ENCODE measurements around the gene CNN1. TPM values are rescaled to one million over a fixed set of nuclear protein-coding genes. Genes with fewer than 3 reads are reported as not detected.

CNN1 gene
- total RNA-seq, 1 experiment from 2014 or later: 15.7 TPM

DNA sequence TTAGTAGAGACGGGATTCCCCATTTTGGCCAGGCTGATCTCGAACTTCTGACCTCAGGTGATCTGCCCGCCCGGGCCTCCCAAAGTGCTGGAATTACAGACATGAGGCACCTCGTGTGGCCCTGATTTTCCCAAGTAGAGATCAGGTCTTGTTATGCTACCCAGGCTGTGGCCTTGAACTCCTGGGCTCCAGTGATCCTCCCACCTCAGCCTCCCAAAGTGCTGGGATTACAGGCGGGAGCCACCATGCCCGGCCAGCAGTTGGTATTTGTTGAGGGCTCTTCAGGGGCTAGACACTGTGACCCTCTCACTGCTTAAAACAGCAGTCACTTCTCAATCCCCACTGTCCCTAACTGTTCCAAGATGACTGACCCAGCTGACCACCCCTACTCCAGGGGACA lies 49.3 kb upstream of the CNN1 start:
- no peak overlapping the region for H3K56ac ChIP-seq (ENCODE audit: insufficient read length, low read depth, low read length)
- H3K27ac Mint-ChIP-seq: no peak overlapping the region
- H3K79me1 ChIP-seq (ENCODE audit: insufficient read depth, low read depth, low read length, poor library complexity, severe bottlenecking): no peaks in the 10 kb centered on the region
- H3T11ph ChIP-seq (ENCODE audit: low read length): no peak overlapping the region
- DNase-seq: no peak
- H3K9ac ChIP-seq (ENCODE audit: extremely low read depth, insufficient read length, low read length): no peak overlapping the region
- H2BK12ac ChIP-seq (ENCODE audit: insufficient read length, low read depth, low read length): no peak overlapping the region
- no peak overlapping the region for H2AK5ac ChIP-seq (ENCODE audit: insufficient read length, low read length)
- H4K91ac ChIP-seq (ENCODE audit: insufficient read length, low read depth, low read length): no peak overlapping the region
- H2BK120ac ChIP-seq (ENCODE audit: low read depth, low read length, poor library complexity, severe bottlenecking): no peak overlapping the region
- no peaks in the 10 kb centered on the region for H3K9me3 ChIP-seq (ENCODE audit: control insufficient read depth, low read depth, low read length)
- H3K27me3 ChIP-seq (ENCODE audit: insufficient read depth, low read length): no peaks in the 10 kb centered on the region
- no peak overlapping the region for H2AFZ ChIP-seq (ENCODE audit: low read length)
- peaks cover 0 to 15% (median 4%) of the 10 kb centered on the region in 3 experiments; a peak in 2 of 7 replicates for H3K36me3 Mint-ChIP-seq (ENCODE audit: insufficient read depth in 1 of 3, low read depth in 3 of 3)
- no peak overlapping the region for H3K23ac ChIP-seq (ENCODE audit: insufficient read length, low read depth, low read length)
- H3K4me3 Mint-ChIP-seq: no peak overlapping the region
- no peak overlapping the region for H3K14ac ChIP-seq (ENCODE audit: insufficient read depth, low read length)
- H3K27me3 Mint-ChIP-seq (ENCODE audit: low read depth): no peaks in the 10 kb centered on the region
- H2BK20ac ChIP-seq (ENCODE audit: low read depth, low read length, poor library complexity, severe bottlenecking): no peak overlapping the region
- H3K4me1 Mint-ChIP-seq: peaks cover 2 to 5% of the 10 kb centered on the region in 2 experiments; a peak in 3 of 4 replicates
- no peak overlapping the region for H4K5ac ChIP-seq (ENCODE audit: insufficient read length, low read depth, low read length)
- no peak overlapping the region for H3K27ac ChIP-seq (ENCODE audit: insufficient read length, low read depth, low read length)
- H3K18ac ChIP-seq (ENCODE audit: insufficient read length, low read depth, low read length): no peak overlapping the region
- no peaks in the 10 kb centered on the region for H4K20me1 ChIP-seq (ENCODE audit: control insufficient read depth, insufficient read depth, insufficient read length)
- no peak overlapping the region for H3K4me2 ChIP-seq (ENCODE audit: insufficient read depth, insufficient read length, low read length)
- no CpG with 5 or more reads among the region's 7 CpGs for WGBS (ENCODE audit: extremely low coverage, insufficient read length, low lambda C conversion rate)
- no peaks in the 10 kb centered on the region for H3K9me3 Mint-ChIP-seq
- no peaks in the 10 kb centered on the region for H3K23me2 ChIP-seq (ENCODE audit: insufficient read length, low read depth, low read length, poor library complexity, severe bottlenecking)
- H3K4me1 ChIP-seq (ENCODE audit: insufficient read depth, low read length): no peaks in the 10 kb centered on the region
- H2BK5ac ChIP-seq (ENCODE audit: insufficient read length, low read length): no peak overlapping the region
- H3K4ac ChIP-seq (ENCODE audit: low read depth, low read length): no peak overlapping the region
- H2BK15ac ChIP-seq (ENCODE audit: low read depth, low read length): no peak overlapping the region; the same call in 1 of the 2 replicates
- no peak overlapping the region for H4K8ac ChIP-seq (replicated peaks; ENCODE audit: insufficient read length, low read depth, low read length)
- TF ChIP-seq, protein P1, sequence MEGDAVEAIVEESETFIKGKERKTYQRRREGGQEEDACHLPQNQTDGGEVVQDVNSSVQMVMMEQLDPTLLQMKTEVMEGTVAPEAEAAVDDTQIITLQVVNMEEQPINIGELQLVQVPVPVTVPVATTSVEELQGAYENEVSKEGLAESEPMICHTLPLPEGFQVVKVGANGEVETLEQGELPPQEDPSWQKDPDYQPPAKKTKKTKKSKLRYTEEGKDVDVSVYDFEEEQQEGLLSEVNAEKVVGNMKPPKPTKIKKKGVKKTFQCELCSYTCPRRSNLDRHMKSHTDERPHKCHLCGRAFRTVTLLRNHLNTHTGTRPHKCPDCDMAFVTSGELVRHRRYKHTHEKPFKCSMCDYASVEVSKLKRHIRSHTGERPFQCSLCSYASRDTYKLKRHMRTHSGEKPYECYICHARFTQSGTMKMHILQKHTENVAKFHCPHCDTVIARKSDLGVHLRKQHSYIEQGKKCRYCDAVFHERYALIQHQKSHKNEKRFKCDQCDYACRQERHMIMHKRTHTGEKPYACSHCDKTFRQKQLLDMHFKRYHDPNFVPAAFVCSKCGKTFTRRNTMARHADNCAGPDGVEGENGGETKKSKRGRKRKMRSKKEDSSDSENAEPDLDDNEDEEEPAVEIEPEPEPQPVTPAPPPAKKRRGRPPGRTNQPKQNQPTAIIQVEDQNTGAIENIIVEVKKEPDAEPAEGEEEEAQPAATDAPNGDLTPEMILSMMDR (conservative IDR thresholded peaks at IDR 0.05): no peak
- H3K79me2 ChIP-seq (ENCODE audit: insufficient read depth, low read length): no peaks in the 10 kb centered on the region
